ENCODE measurements around the gene NUP43.
"Not testable (repeated sequence)": the region's sequence is repeated elsewhere in the genome, so short reads cannot be mapped to it uniquely, and the experiment has no call there.

NUP43 gene

GRCh38 chr6:149751239-149751638 lies 4.9 kb upstream of the NUP43 start:
- Histone ChIP-seq H3K27me3 (ENCODE audit: low read depth, low read length) (no peaks in the 10 kb centered on the region), H3K27ac (ENCODE audit: low read length) (no peak overlapping the region), H3K9me3 (ENCODE audit: insufficient read depth, low read length) (no peaks in the 10 kb centered on the region), H3K4me2 (ENCODE audit: low read length) (0 out of 2 replicates have a peak overlapping the region, but pooled peaks have one; percentile 95), H4K20me1 (ENCODE audit: insufficient read depth, low read length) (peaks cover 26% of the 10 kb centered on the region; the same call in 1 of the 2 replicates), H3K9ac (ENCODE audit: low read length) (no peak overlapping the region), H3K36me3 (replicated peaks; ENCODE audit: low read depth, low read length) (no peaks in the 10 kb centered on the region), H3K79me2 (ENCODE audit: low read length) (peaks cover 68% of the 10 kb centered on the region), H3K4me3 (ENCODE audit: low read length) (no peak overlapping the region), H2AFZ (ENCODE audit: low read depth, low read length) (no peak overlapping the region), H3K4me1 (ENCODE audit: low read length) (peaks cover 10% of the 10 kb centered on the region)
- TF ChIP-seq, protein P1, sequence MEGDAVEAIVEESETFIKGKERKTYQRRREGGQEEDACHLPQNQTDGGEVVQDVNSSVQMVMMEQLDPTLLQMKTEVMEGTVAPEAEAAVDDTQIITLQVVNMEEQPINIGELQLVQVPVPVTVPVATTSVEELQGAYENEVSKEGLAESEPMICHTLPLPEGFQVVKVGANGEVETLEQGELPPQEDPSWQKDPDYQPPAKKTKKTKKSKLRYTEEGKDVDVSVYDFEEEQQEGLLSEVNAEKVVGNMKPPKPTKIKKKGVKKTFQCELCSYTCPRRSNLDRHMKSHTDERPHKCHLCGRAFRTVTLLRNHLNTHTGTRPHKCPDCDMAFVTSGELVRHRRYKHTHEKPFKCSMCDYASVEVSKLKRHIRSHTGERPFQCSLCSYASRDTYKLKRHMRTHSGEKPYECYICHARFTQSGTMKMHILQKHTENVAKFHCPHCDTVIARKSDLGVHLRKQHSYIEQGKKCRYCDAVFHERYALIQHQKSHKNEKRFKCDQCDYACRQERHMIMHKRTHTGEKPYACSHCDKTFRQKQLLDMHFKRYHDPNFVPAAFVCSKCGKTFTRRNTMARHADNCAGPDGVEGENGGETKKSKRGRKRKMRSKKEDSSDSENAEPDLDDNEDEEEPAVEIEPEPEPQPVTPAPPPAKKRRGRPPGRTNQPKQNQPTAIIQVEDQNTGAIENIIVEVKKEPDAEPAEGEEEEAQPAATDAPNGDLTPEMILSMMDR (IDR thresholded peaks at IDR 0.05; ENCODE audit: low read depth, low read length): no peak
- TF ChIP-seq EZH2phosphoT487 (IDR thresholded peaks at IDR 0.05; ENCODE audit: low read depth): no peak

GRCh38 chr6:149750136-149750609 lies 3.8 kb upstream of the NUP43 start:
- H3K27me3 ChIP-seq (ENCODE audit: low read depth, low read length): no peaks in the 10 kb centered on the region
- no peaks in the 10 kb centered on the region for H3K9me3 ChIP-seq (ENCODE audit: insufficient read depth, low read length)
- H3K79me2 ChIP-seq (ENCODE audit: low read length): peaks cover 68% of the 10 kb centered on the region
- H4K20me1 ChIP-seq (ENCODE audit: insufficient read depth, low read length): peaks cover 24% of the 10 kb centered on the region; the same call in 1 of the 2 replicates
- H3K36me3 ChIP-seq (replicated peaks; ENCODE audit: low read depth, low read length): no peaks in the 10 kb centered on the region
- peak overlapping the region; percentile 65 for H3K27ac ChIP-seq (ENCODE audit: low read length)
- H3K4me2 ChIP-seq (ENCODE audit: low read length): peak overlapping the region; percentile 95
- peak overlapping the region; percentile 93 for H3K9ac ChIP-seq (ENCODE audit: low read length)
- H3K4me3 ChIP-seq (ENCODE audit: low read length): peak overlapping the region; percentile 99
- TF ChIP-seq, protein P1 (IDR thresholded peaks at IDR 0.05; ENCODE audit: low read depth, low read length): no peak
- no peak for TF ChIP-seq EZH2phosphoT487 (IDR thresholded peaks at IDR 0.05; ENCODE audit: low read depth)
- peaks cover 15% of the 10 kb centered on the region for H3K4me1 ChIP-seq (ENCODE audit: low read length)
- H2AFZ ChIP-seq (ENCODE audit: low read depth, low read length): no peak overlapping the region

DNA sequence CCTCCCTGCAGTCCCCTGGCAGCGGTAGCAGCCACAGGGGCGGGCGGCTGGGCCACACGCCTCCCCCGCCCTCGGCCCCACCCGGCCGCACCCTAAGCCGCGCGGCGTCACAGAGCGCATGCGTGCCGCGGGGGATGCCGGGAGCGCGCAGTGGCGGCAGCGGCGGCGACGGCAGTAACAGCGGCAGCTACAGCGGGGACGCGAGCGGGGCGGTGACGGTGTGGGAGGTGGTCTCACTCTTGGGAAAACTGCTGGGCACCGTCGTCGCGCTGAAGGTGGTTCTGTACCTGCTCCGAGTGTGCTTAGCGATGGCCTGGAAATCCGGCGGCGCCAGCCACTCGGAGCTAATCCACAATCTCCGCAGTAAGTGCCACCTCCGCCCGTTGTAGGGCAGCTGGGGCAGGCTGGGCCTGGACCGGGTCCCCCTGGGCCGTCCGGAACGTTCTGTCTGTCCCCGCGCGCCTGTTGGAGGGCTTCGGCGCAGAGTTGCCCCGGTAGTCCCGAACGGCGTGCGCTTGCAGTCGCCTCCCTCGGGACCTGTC lies 3.3 kb upstream of the NUP43 start, which contains the start of gene PCMT1:
TSS of gene PCMT1 (plus strand) at position 148 of the 542 bp plus-strand sequence. CDS start at position 309, 161 bp downstream.
- H3K9ac ChIP-seq (ENCODE audit: low read length): peak within 1 kb of the TSS; percentile 93
- peaks cover 21% of the 10 kb centered on the region; the same call in 1 of the 2 replicates for H4K20me1 ChIP-seq (ENCODE audit: insufficient read depth, low read length)
- H3K4me2 ChIP-seq (ENCODE audit: low read length): peak within 1 kb of the TSS; percentile 95

GRCh38 chr6:149749082-149749593 lies 2.8 kb upstream of the NUP43 start:
- Histone ChIP-seq H3K79me2 (ENCODE audit: low read length) (peaks cover 68% of the 10 kb centered on the region), H3K27ac (ENCODE audit: low read length) (peak overlapping the region; percentile 63), H3K9ac (ENCODE audit: low read length) (peak overlapping the region; percentile 72), H3K4me1 (ENCODE audit: low read length) (peaks cover 15% of the 10 kb centered on the region), H4K20me1 (ENCODE audit: insufficient read depth, low read length) (peaks cover 16% of the 10 kb centered on the region; the same call in 1 of the 2 replicates), H3K4me3 (ENCODE audit: low read length) (peak overlapping the region; percentile 99), H3K4me2 (ENCODE audit: low read length) (peak overlapping the region; percentile 63)
- H3K36me3 ChIP-seq (replicated peaks; ENCODE audit: low read depth, low read length); H2AFZ ChIP-seq (ENCODE audit: low read depth, low read length); H3K27me3 ChIP-seq (ENCODE audit: low read depth, low read length); H3K9me3 ChIP-seq (ENCODE audit: insufficient read depth, low read length): not testable (repeated sequence)

More for the DNA sequence above, 3.3 kb upstream of the NUP43 start, which contains the start of gene PCMT1:
- Histone ChIP-seq H3K27me3 (ENCODE audit: low read depth, low read length) (no peaks in the 10 kb centered on the region), H2AFZ (ENCODE audit: low read depth, low read length) (no peak within 1 kb of the TSS), H3K4me3 (ENCODE audit: low read length) (peak within 1 kb of the TSS; percentile 99), H3K36me3 (replicated peaks; ENCODE audit: low read depth, low read length) (no peaks in the 10 kb centered on the region), H3K79me2 (ENCODE audit: low read length) (peaks cover 68% of the 10 kb centered on the region), H3K27ac (ENCODE audit: low read length) (peak within 1 kb of the TSS; percentile 65), H3K4me1 (ENCODE audit: low read length) (peaks cover 15% of the 10 kb centered on the region), H3K9me3 (ENCODE audit: insufficient read depth, low read length) (no peaks in the 10 kb centered on the region)
- TF ChIP-seq, protein P1 (IDR thresholded peaks at IDR 0.05; ENCODE audit: low read depth, low read length): no peak
- TF ChIP-seq EZH2phosphoT487 (IDR thresholded peaks at IDR 0.05; ENCODE audit: low read depth): no peak

DNA sequence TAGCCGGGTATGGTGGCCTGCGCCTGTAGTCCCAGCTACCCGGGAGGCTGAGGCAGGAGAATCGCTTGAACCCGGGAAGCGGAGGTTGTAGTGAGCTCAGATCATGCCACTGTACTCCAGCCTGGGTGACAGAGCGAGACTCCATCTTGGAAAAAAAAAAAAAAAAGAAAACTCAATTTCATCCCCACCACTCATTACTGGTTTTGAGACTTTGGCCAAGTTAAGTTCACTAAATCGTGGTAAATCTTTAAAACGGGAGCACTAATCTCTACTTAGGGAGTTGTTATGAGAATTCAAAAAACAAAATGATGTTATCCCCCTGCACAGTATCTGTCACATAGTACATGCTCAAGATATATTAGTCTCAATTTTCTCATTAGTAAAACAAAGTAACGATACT lies 1.1 kb downstream of the NUP43 start:
- H3K9me3 ChIP-seq (ENCODE audit: insufficient read depth, low read length); H3K27ac ChIP-seq (ENCODE audit: low read length); H2AFZ ChIP-seq (ENCODE audit: low read depth, low read length); H4K20me1 ChIP-seq (ENCODE audit: insufficient read depth, low read length); H3K27me3 ChIP-seq (ENCODE audit: low read depth, low read length); H3K36me3 ChIP-seq (replicated peaks; ENCODE audit: low read depth, low read length): not testable (repeated sequence)
- Histone ChIP-seq H3K79me2 (ENCODE audit: low read length) (peaks cover 29% of the 10 kb centered on the region), H3K4me3 (ENCODE audit: low read length) (peak overlapping the region; percentile 98), H3K9ac (ENCODE audit: low read length) (peak overlapping the region; percentile 88), H3K4me1 (ENCODE audit: low read length) (peaks cover 11% of the 10 kb centered on the region), H3K4me2 (ENCODE audit: low read length) (peak overlapping the region; percentile 97)

All from OCI-LY3 (cell line).